ENCODE results near the gene DSTN. TPM values are rescaled to one million over a fixed set of nuclear protein-coding genes. Genes with fewer than 3 reads are reported as not detected.

Gene DSTN
- polyA plus RNA-seq, 1 donor: 304 TPM

DNA sequence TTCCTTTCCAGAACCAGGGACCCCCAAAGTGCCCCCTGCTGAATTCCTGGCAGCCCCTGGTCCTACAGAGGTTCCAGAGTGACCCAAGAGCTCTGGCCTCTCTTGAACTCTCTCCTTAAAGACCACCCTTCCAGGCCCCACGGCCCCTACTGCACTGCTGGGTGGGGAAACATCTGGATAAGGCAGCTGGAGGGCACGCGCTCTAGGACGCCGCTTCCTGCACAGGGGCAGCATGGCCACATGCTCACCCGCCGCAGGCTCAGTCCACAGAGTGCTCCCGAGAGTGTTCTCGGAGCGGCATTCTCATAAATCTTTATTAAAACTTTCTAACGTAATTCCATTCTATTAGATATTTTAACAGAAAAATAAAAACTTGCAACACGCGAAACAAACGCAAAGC lies 75.1 kb downstream of the DSTN start:
- H3K4me3 ChIP-seq (ENCODE audit: low read length): no peak overlapping the region
- no peak for DNase-seq
- no peaks in the 10 kb centered on the region for H3K9me3 ChIP-seq (ENCODE audit: control insufficient read depth, low read depth, low read length)
- peaks cover 61% of the 10 kb centered on the region for H3K36me3 ChIP-seq (ENCODE audit: control insufficient read depth, insufficient read depth, low read length)
- no peak overlapping the region for H3K27ac ChIP-seq (ENCODE audit: low read length)
- peaks cover 46% of the 10 kb centered on the region for H3K4me1 ChIP-seq (ENCODE audit: control insufficient read depth, insufficient read depth, low read length)
- 90% methylated on average over 4 of the region's 14 CpGs for WGBS (ENCODE audit: insufficient coverage, low lambda C conversion rate)
- H3K27me3 ChIP-seq (ENCODE audit: control insufficient read depth, insufficient read depth, low read length): no peaks in the 10 kb centered on the region

DNA sequence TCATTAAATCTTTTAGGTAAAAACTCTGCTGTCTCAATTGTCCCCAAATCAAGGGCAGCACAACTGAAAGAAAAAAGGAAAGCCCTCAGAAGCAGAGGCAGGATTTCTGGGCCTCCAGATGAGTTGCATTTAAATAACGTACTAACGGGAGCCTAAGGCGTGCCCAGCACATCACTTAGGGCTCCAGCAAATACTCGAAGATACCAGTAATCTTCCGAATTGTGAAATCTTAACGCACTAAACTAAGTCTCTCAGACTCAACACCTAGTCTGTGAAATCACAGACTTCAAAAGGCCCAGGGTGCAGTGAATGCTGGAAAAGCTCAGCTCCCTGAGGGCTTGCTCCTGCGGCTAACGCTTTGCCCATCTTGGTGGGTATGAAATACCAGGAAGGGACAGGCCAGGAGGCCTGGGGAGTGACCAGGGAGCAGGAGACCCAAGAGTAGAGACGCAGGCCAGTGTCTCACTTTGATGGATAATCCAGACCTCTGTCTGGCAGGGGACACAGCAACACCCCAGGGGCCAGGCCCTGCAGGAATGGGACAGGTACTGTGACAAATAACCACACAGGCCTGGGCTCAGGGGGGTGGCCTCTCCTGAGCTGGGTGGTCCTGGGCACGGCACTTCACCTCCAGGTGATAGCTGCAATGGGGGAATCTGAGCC lies 75.8 kb downstream of the DSTN start:
- H3K9me3 ChIP-seq (ENCODE audit: control insufficient read depth, low read depth, low read length): no peaks in the 10 kb centered on the region
- peaks cover 52% of the 10 kb centered on the region for H3K4me1 ChIP-seq (ENCODE audit: control insufficient read depth, insufficient read depth, low read length)
- H3K27ac ChIP-seq (ENCODE audit: low read length): no peak overlapping the region
- H3K36me3 ChIP-seq (ENCODE audit: control insufficient read depth, insufficient read depth, low read length): peaks cover 60% of the 10 kb centered on the region
- WGBS (ENCODE audit: insufficient coverage, low lambda C conversion rate): no CpG with 5 or more reads among the region's 10 CpGs
- no peak overlapping the region for H3K4me3 ChIP-seq (ENCODE audit: low read length)
- DNase-seq: no peak
- no peaks in the 10 kb centered on the region for H3K27me3 ChIP-seq (ENCODE audit: control insufficient read depth, insufficient read depth, low read length)

DNA sequence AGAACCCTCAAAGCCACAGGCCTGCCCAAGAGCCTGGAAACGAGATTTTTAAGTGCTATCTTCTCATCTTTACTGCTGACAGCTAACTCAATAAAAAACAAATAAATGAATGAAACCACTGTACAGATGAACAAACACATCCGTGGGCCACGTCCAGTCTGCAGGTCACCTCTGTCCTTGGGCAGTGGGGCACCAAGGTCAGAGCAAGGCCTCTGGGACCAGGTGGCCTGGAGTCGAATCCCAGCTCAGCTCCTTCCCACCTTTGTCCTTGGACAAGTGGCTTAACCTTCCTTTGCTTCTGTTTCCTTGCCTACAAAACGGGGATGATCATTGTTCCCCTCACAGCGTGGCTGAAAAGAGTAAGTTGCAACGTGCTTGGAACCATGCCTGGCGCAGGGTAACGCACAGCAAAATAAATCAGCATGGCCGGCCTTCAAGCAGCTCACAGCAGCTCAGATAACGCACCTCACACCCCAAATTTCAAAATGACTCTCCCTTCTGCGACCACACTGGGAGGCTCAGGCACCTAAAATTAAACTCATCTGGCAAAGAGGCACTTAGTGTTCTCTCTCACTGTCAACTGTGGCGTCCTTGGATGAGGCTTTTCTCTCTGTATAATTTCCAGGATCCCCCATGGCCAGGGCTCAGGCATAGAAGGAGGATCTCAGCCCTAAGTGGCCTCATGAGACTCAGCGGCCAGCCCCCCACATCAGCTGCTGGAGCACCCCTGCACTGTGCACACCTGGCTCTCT lies 76.5 kb downstream of the DSTN start:
- peaks cover 54% of the 10 kb centered on the region for H3K36me3 ChIP-seq (ENCODE audit: control insufficient read depth, insufficient read depth, low read length)
- no peak for DNase-seq
- H3K4me1 ChIP-seq (ENCODE audit: control insufficient read depth, insufficient read depth, low read length): peaks cover 54% of the 10 kb centered on the region
- whole genome bisulfite sequencing (ENCODE audit: insufficient coverage, low lambda C conversion rate): no CpG with 5 or more reads among the region's 14 CpGs
- no peaks in the 10 kb centered on the region for H3K9me3 ChIP-seq (ENCODE audit: control insufficient read depth, low read depth, low read length)
- no peak overlapping the region for H3K27ac ChIP-seq (ENCODE audit: low read length)
- no peak overlapping the region for H3K4me3 ChIP-seq (ENCODE audit: low read length)
- H3K27me3 ChIP-seq (ENCODE audit: control insufficient read depth, insufficient read depth, low read length): no peaks in the 10 kb centered on the region

DNA sequence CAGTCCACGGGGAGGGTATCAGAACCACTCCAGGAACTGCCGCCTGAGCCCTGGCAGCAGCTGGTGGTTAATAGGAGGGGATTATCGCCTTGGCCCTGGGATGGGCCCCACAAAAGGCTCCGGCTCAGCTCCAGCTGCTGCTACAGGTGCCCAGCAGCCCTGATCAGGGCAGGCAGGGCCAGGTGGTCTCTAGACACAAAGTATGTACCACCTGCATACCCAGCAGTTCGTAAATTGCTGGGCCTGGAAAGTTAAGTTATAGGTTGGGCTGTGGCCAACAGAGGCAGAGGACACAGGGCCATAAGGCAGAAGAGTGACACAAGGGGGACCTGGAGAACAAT lies 77.1 kb downstream of the DSTN start:
- Histone ChIP-seq H3K4me3 (ENCODE audit: low read length) (no peak overlapping the region), H3K4me1 (ENCODE audit: control insufficient read depth, insufficient read depth, low read length) (peaks cover 60% of the 10 kb centered on the region), H3K27me3 (ENCODE audit: control insufficient read depth, insufficient read depth, low read length) (no peaks in the 10 kb centered on the region), H3K36me3 (ENCODE audit: control insufficient read depth, insufficient read depth, low read length) (peaks cover 49% of the 10 kb centered on the region), H3K27ac (ENCODE audit: low read length) (no peak overlapping the region), H3K9me3 (ENCODE audit: control insufficient read depth, low read depth, low read length) (no peaks in the 10 kb centered on the region)
- DNase-seq: peak in 1 of 2 donors; percentile 34
- no CpG with 5 or more reads among the region's 5 CpGs for WGBS (ENCODE audit: insufficient coverage, low lambda C conversion rate)

GRCh38 chr20:17647391-17648314 lies 77.8 kb downstream of the DSTN start:
- no peaks in the 10 kb centered on the region for H3K27me3 ChIP-seq (ENCODE audit: control insufficient read depth, insufficient read depth, low read length)
- no CpG with 5 or more reads among the region's 20 CpGs for WGBS (ENCODE audit: insufficient coverage, low lambda C conversion rate)
- peaks cover 47% of the 10 kb centered on the region for H3K36me3 ChIP-seq (ENCODE audit: control insufficient read depth, insufficient read depth, low read length)
- no peaks in the 10 kb centered on the region for H3K9me3 ChIP-seq (ENCODE audit: control insufficient read depth, low read depth, low read length)
- no peak overlapping the region for H3K27ac ChIP-seq (ENCODE audit: low read length)
- DNase-seq: no peak
- H3K4me1 ChIP-seq (ENCODE audit: control insufficient read depth, insufficient read depth, low read length): peaks cover 63% of the 10 kb centered on the region
- no peak overlapping the region for H3K4me3 ChIP-seq (ENCODE audit: low read length)

DNA sequence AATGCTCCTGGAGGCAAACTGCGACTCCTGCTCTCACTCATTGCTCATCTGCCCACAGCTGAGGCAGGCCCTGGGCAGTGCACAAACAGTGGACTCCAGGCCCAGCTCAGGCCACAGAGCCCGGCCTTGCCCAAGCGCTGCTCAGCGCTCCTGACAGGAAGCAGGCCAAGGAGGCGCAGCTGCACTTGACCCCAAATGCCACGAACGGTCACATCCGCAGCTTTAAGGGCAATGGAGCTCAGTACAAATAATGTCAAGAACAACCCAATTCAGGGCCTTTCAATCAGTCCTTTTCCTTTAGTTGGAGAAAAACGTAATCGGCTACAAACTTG lies 78.4 kb downstream of the DSTN start:
- no peak overlapping the region for H3K27ac ChIP-seq (ENCODE audit: low read length)
- H3K4me1 ChIP-seq (ENCODE audit: control insufficient read depth, insufficient read depth, low read length): peaks cover 63% of the 10 kb centered on the region
- DNase-seq: no peak
- H3K9me3 ChIP-seq (ENCODE audit: control insufficient read depth, low read depth, low read length): no peaks in the 10 kb centered on the region
- peaks cover 49% of the 10 kb centered on the region for H3K36me3 ChIP-seq (ENCODE audit: control insufficient read depth, insufficient read depth, low read length)
- WGBS (ENCODE audit: insufficient coverage, low lambda C conversion rate): no CpG with 5 or more reads among the region's 10 CpGs
- H3K4me3 ChIP-seq (ENCODE audit: low read length): no peak overlapping the region
- H3K27me3 ChIP-seq (ENCODE audit: control insufficient read depth, insufficient read depth, low read length): no peaks in the 10 kb centered on the region

DNA sequence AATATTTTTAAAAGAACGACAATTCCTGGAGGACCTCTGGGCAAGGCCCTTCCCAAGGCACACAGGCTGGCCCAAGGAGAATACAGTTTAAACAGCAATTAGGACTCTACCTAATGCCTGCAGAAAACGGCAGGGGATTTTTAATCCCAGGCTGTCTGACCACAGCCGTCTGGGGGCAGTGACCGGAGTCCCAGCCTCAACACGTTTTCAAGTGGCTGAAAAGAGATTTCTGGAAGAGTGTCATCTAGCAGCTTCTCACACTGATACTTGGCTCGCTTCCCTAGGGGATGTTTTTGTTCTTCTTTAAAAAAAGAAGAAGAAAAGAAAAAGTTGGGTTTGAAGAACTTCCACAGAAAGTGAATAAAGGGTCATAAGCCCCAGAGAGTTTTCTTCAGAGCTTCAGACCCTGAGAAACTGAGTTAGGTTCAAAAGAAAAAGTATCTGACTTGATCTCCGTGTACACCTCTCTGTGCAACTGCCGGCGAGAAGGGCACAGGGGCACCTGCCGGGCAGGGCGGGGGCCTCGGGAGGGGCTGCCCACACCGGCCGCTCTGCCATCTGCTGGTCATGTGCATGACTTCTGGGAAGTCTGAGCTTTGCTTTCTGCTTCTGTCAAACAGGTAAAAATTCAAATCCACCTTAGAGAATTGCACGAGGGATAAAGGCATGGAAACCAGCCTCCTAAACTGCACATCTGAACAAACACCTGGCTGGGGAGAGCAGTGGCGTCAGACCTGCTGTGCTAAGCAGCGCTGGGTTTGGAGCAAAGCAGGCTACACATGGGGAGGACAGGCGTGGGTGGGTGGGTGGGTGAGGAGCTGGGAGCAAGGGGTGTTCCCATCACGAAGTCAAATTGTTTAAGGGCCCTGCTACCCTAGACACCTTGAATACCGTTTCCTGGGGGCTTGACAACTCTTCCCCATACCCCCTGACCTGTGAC lies 79.2 kb downstream of the DSTN start:
- H3K4me1 ChIP-seq (ENCODE audit: control insufficient read depth, insufficient read depth, low read length): peaks cover 62% of the 10 kb centered on the region
- H3K4me3 ChIP-seq (ENCODE audit: low read length): no peak overlapping the region
- H3K27ac ChIP-seq (ENCODE audit: low read length): no peak overlapping the region
- H3K9me3 ChIP-seq (ENCODE audit: control insufficient read depth, low read depth, low read length): no peaks in the 10 kb centered on the region
- DNase-seq: peak in 1 of 2 donors; percentile 48
- no CpG with 5 or more reads among the region's 20 CpGs for WGBS (ENCODE audit: insufficient coverage, low lambda C conversion rate)
- H3K36me3 ChIP-seq (ENCODE audit: control insufficient read depth, insufficient read depth, low read length): peaks cover 48% of the 10 kb centered on the region
- no peaks in the 10 kb centered on the region for H3K27me3 ChIP-seq (ENCODE audit: control insufficient read depth, insufficient read depth, low read length)

- H3K4me1 ChIP-seq (ENCODE audit: control insufficient read depth, insufficient read depth, low read length): peaks cover 51% of the 10 kb centered on the region
- peaks cover 56% of the 10 kb centered on the region for H3K36me3 ChIP-seq (ENCODE audit: control insufficient read depth, insufficient read depth, low read length)
- no peak overlapping the region for H3K4me3 ChIP-seq (ENCODE audit: low read length)
- no peaks in the 10 kb centered on the region for H3K9me3 ChIP-seq (ENCODE audit: control insufficient read depth, low read depth, low read length)
- no peak overlapping the region for H3K27ac ChIP-seq (ENCODE audit: low read length)
- H3K27me3 ChIP-seq (ENCODE audit: control insufficient read depth, insufficient read depth, low read length): no peaks in the 10 kb centered on the region
- 80% methylated on average over 1 of the region's 12 CpGs for WGBS (ENCODE audit: insufficient coverage, low lambda C conversion rate)
- DNase-seq: no peak
Measured at GRCh38 chr20:17650301-17651128, 80.6 kb downstream of the DSTN start.

DNA sequence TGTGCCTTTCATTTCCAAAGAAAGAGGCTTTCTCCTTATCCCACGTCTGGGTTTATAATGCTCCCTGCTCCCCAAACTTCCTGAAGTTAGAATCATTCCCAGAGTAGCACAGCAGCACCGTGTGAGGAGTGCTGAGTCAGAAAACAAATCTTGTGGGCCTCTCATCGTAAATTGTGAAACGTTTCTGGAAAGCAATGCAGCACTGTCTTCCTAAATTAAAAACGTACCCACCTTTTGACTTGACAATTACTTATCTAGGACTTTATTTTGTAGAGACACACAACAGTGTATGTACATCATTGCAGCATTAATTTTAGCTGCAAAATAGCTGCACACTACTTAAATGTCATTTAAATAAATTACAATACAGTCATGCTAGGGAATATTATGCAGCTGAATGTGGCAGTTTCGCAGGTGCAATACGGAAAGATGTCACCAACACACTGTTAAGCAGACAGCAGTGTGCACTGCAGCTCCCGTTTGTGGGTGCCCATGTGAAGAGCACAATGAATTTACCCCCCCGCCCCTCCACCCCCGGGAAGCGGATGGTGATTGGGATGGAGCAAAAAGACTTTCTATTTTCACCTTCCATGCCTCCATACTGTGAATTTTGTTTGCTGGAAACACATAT lies 81.4 kb downstream of the DSTN start:
- no peak for DNase-seq
- Histone ChIP-seq H3K4me3 (ENCODE audit: low read length) (no peak overlapping the region), H3K4me1 (ENCODE audit: control insufficient read depth, insufficient read depth, low read length) (peaks cover 47% of the 10 kb centered on the region), H3K9me3 (ENCODE audit: control insufficient read depth, low read depth, low read length) (no peaks in the 10 kb centered on the region), H3K27ac (ENCODE audit: low read length) (no peak overlapping the region), H3K36me3 (ENCODE audit: control insufficient read depth, insufficient read depth, low read length) (peaks cover 62% of the 10 kb centered on the region), H3K27me3 (ENCODE audit: control insufficient read depth, insufficient read depth, low read length) (no peaks in the 10 kb centered on the region)
- 100% methylated on average over 1 of the region's 11 CpGs for WGBS (ENCODE audit: insufficient coverage, low lambda C conversion rate)
